ENCODE results near the gene NEK7.

Gene NEK7

GRCh38 chr1:198267056-198267455 is 110.3 kb downstream of the NEK7 start:
- no peak for DNase-seq (ENCODE audit: low spot score)
- TF ChIP-seq, protein P1, sequence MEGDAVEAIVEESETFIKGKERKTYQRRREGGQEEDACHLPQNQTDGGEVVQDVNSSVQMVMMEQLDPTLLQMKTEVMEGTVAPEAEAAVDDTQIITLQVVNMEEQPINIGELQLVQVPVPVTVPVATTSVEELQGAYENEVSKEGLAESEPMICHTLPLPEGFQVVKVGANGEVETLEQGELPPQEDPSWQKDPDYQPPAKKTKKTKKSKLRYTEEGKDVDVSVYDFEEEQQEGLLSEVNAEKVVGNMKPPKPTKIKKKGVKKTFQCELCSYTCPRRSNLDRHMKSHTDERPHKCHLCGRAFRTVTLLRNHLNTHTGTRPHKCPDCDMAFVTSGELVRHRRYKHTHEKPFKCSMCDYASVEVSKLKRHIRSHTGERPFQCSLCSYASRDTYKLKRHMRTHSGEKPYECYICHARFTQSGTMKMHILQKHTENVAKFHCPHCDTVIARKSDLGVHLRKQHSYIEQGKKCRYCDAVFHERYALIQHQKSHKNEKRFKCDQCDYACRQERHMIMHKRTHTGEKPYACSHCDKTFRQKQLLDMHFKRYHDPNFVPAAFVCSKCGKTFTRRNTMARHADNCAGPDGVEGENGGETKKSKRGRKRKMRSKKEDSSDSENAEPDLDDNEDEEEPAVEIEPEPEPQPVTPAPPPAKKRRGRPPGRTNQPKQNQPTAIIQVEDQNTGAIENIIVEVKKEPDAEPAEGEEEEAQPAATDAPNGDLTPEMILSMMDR (IDR thresholded peaks at IDR 0.05; ENCODE audit: extremely low read depth, missing control alignments), result no peak

GRCh38 chr1:198267921-198268320 is 111.1 kb downstream of the NEK7 start:
- DNase-seq (ENCODE audit: low spot score), result no peak
- TF ChIP-seq, protein P1 (IDR thresholded peaks at IDR 0.05; ENCODE audit: extremely low read depth, missing control alignments), result no peak

GRCh38 chr1:198268784-198269645 is 112.2 kb downstream of the NEK7 start:
- TF ChIP-seq, protein P1 (IDR thresholded peaks at IDR 0.05; ENCODE audit: extremely low read depth, missing control alignments), result no peak
- no peak for DNase-seq (ENCODE audit: low spot score)

- TF ChIP-seq, protein P1 (IDR thresholded peaks at IDR 0.05; ENCODE audit: extremely low read depth, missing control alignments), result no peak
- DNase-seq (ENCODE audit: low spot score), result no peak
Measured at GRCh38 chr1:198269646-198269940, 112.8 kb downstream of the NEK7 start.

DNA sequence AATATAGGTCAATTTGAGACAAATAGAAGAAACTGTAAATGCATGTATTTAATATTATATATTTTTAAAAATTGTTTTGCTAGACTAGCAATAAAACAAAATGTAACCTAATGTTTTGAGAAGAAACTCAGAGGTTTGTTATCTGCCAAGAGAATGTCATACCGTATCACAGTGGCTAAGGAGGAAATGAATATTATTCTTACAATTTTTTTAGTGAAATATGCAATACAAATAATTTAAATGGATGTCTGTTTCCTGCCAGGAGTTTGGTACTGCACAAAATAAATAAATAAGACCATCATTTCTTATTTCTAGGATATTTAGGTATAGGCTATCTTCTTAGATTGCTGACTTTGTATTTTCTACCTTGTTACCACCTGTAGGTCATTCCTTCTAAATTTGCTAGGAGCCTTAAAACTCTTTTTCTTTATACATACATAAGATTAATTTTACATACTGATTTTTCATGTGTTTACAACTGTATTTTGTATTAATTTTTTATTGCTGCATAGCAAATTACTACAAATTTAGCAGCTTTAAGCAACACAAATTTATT is 113.6 kb downstream of the NEK7 start:
- TF ChIP-seq, protein P1 (IDR thresholded peaks at IDR 0.05; ENCODE audit: extremely low read depth, missing control alignments), result no peak
- no peak for DNase-seq (ENCODE audit: low spot score)

- TF ChIP-seq, protein P1 (IDR thresholded peaks at IDR 0.05; ENCODE audit: extremely low read depth, missing control alignments), result no peak
- no peak for DNase-seq (ENCODE audit: low spot score)
Measured at GRCh38 chr1:198271467-198271866, 114.7 kb downstream of the NEK7 start.

DNA sequence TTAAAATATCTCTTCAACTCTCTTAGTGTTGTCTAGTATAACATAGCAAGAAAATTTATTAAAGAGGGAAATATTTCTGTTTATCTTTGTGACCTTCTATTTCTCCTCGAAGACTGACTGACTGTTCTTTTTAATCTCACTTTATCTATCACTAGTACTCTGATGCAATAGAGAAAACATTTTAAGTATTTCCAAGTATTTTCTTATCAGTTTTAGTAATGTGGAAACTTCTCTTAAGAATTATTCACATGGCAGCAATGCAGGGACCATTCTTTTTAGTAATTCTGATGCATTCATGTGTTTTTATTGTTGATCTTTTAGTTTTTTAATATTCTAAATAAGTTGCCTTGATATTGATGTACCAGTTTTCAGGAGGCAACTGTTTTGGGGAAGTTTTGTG is 115.7 kb downstream of the NEK7 start:
- DNase-seq (ENCODE audit: low spot score), result no peak
- TF ChIP-seq, protein P1 (IDR thresholded peaks at IDR 0.05; ENCODE audit: extremely low read depth, missing control alignments), result no peak

Measured in GM20000 (cell line).